Measurements from ENCODE around the gene HSPA8. TPM values are rescaled to one million over a fixed set of nuclear protein-coding genes. Genes with fewer than 3 reads are reported as not detected.

Gene HSPA8
- total and polyA plus RNA-seq, 2 of the 13 experiments (the other 11 are each of a cell fraction or from before 2014, with no cell fraction given): 936 to 2,151 TPM

DNA sequence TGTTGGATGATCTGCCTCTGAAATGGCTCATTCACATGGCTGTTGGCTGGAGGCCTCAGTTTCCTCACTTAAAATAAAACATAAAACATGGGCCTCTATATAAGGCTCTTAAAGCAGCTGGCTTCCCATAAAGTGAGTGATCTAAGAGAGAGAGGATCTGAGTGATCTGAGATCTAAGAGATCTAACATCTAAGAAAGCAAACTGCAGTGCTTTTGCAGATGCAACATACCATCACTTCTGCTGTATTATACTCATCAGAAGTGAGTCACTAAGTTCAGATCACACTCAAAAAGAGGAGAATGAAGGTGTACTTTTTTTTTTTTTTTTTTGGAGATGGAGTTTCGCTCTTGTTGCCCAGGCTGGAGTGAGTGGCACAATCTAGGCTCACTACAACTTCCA, 18.1 kb upstream of the HSPA8 start:
- intact Hi-C loops (cut with micrococcal nuclease; ENCODE audit: unreplicated experiment) (no loop called here), in situ Hi-C loops (cut with HindIII; ENCODE audit: extremely low pct_ligation_motif_present, low pct_unique_long_range_greater_than_20kb) (no loop called here)
- WGBS (ENCODE audit: low lambda C conversion rate): 78% methylated on average over 1 of the region's 1 CpG
- FAIRE-seq (no peak), ATAC-seq (no peak), DNase-seq (ENCODE audit: low spot score) (no peak)
- CTCF ChIA-PET (ENCODE audit: low intra/inter-chr PET ratio, low total read pairs): no interaction called here
- H3K9me3 ChIP-seq (ENCODE audit: low read length): no peaks in the 10 kb centered on the region
- H3K4me1 ChIP-seq (ENCODE audit: insufficient read depth, low read length): peaks cover 7% of the 10 kb centered on the region; the same call in 1 of the 2 replicates
- no peak overlapping the region for H3K4me2 ChIP-seq (ENCODE audit: low read depth, low read length)
- H3K79me2 ChIP-seq (ENCODE audit: insufficient read depth, low read length): no peaks in the 10 kb centered on the region
- H2AFZ ChIP-seq (ENCODE audit: low read length): no peak overlapping the region
- H3K4me3 ChIP-seq (replicated peaks in 1 of 3; ENCODE audit: insufficient read depth in 1 of 3, low read depth in 2 of 3, low read length in 3 of 3): no peak overlapping the region
- H3K27ac ChIP-seq (ENCODE audit: extremely low read length, insufficient read depth, low read length): no peak overlapping the region
- H3K27me3 ChIP-seq (ENCODE audit: control insufficient read depth in 1 of 2, insufficient read depth in 2 of 2, low read length in 2 of 2): no peaks in the 10 kb centered on the region
- H4K20me1 ChIP-seq (ENCODE audit: insufficient read depth, low read length): no peaks in the 10 kb centered on the region
- POLR2A ChIA-PET: no interaction called here
- H3K36me3 ChIP-seq (replicated peaks in 1 of 2; ENCODE audit: control insufficient read depth in 1 of 2, insufficient read depth in 2 of 2, low read length in 2 of 2): no peaks in the 10 kb centered on the region
- no peak for TF ChIP-seq NCOA1 (CRISPR knock-in tag; IDR thresholded peaks at IDR 0.05)
- no peak for TF ChIP-seq GLI4 (CRISPR knock-in tag; IDR thresholded peaks at IDR 0.05; ENCODE audit: borderline replicate concordance)
- no peak for TF ChIP-seq HNRNPH1 (optimal IDR thresholded peaks at IDR 0.05; ENCODE audit: low read depth, low read length)
- TF ChIP-seq BORCS8-MEF2B (CRISPR knock-in tag; IDR thresholded peaks at IDR 0.05): no peak
- no peak for TF ChIP-seq ZNF773 (CRISPR knock-in tag; IDR thresholded peaks at IDR 0.05; ENCODE audit: borderline replicate concordance)
- TF ChIP-seq MED13 (CRISPR knock-in tag; IDR thresholded peaks at IDR 0.05): no peak
- TF ChIP-seq HES4 (CRISPR knock-in tag; IDR thresholded peaks at IDR 0.05; ENCODE audit: borderline replicate concordance): no peak
- BruUV-seq (replicated peaks): no TSS peak
- H3K9ac ChIP-seq (ENCODE audit: insufficient read depth, low read depth, low read length): no peak overlapping the region

DNA sequence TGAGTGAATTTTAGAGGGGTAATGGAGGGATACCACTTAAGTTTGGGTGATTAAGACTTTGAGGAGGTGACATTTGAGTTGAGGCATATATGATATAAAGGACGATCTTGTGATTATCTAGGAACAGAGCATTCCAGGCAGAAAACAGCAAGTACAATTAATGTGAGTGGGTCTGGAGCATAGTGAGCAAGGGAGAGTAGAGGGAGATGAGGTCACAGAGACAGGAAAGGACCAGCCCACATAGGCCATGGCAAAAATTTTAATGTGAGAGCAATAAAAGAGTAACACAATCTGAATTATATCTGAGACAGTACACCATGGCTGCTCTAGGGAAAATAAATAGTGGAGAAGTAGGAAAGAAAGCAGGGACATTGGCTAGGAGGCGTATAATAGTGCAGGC, 14.5 kb upstream of the HSPA8 start:
- Histone ChIP-seq H3K4me3 (replicated peaks in 1 of 3; ENCODE audit: insufficient read depth in 1 of 3, low read depth in 2 of 3, low read length in 3 of 3) (no peak overlapping the region), H3K4me2 (ENCODE audit: low read depth, low read length) (no peak overlapping the region), H2AFZ (ENCODE audit: low read length) (no peak overlapping the region), H3K4me1 (ENCODE audit: insufficient read depth, low read length) (no peaks in the 10 kb centered on the region), H3K27ac (ENCODE audit: extremely low read length, insufficient read depth, low read length) (no peak overlapping the region), H3K79me2 (ENCODE audit: insufficient read depth, low read length) (no peaks in the 10 kb centered on the region), H3K9ac (ENCODE audit: insufficient read depth, low read depth, low read length) (no peak overlapping the region), H3K36me3 (replicated peaks in 1 of 2; ENCODE audit: control insufficient read depth in 1 of 2, insufficient read depth in 2 of 2, low read length in 2 of 2) (no peaks in the 10 kb centered on the region), H3K27me3 (ENCODE audit: control insufficient read depth in 1 of 2, insufficient read depth in 2 of 2, low read length in 2 of 2) (no peaks in the 10 kb centered on the region), H3K9me3 (ENCODE audit: low read length) (no peaks in the 10 kb centered on the region), H4K20me1 (ENCODE audit: insufficient read depth, low read length) (no peaks in the 10 kb centered on the region)
- ChIA-PET CTCF (ENCODE audit: low intra/inter-chr PET ratio, low total read pairs) (no interaction called here), POLR2A (no interaction called here)
- no peak for TF ChIP-seq ZNF570 (CRISPR knock-in tag; IDR thresholded peaks at IDR 0.05; ENCODE audit: borderline replicate concordance)
- TF ChIP-seq HCFC1 (IDR thresholded peaks at IDR 0.05; ENCODE audit: low read depth, low read length): no peak
- TF ChIP-seq, protein P1, sequence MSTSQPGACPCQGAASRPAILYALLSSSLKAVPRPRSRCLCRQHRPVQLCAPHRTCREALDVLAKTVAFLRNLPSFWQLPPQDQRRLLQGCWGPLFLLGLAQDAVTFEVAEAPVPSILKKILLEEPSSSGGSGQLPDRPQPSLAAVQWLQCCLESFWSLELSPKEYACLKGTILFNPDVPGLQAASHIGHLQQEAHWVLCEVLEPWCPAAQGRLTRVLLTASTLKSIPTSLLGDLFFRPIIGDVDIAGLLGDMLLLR (CRISPR knock-in tag; IDR thresholded peaks at IDR 0.05): no peak
- TF ChIP-seq MBNL3 (CRISPR knock-in tag; conservative IDR thresholded peaks at IDR 0.05): no peak
- TF ChIP-seq FOXJ3 (CRISPR knock-in tag; IDR thresholded peaks at IDR 0.05; ENCODE audit: borderline replicate concordance): no peak
- ATAC-seq (no peak), DNase-seq (ENCODE audit: low spot score) (no peak), FAIRE-seq (no peak)
- intact Hi-C loops (cut with micrococcal nuclease; ENCODE audit: unreplicated experiment): no loop called here
- 84% methylated on average over 2 of the region's 2 CpGs for WGBS (ENCODE audit: low lambda C conversion rate)
- no TSS peak for BruUV-seq (replicated peaks)
- in situ Hi-C loops (cut with HindIII; ENCODE audit: extremely low pct_ligation_motif_present, low pct_unique_long_range_greater_than_20kb): no loop called here
